Naive thymus-derived CD4-positive, alpha-beta T cell (primary cell): Measurements from ENCODE around the gene NXPE4. TPM values are rescaled to one million over a fixed set of nuclear protein-coding genes. Genes with fewer than 3 reads are reported as not detected.

Experiments used
- ATAC-seq: fragments of 150-1000 bp; cut with Tn5 transposase; 2 replicates; pipeline ENCODE4 v1.10.0; 2021; ENCODE audit warnings: mild to moderate bottlenecking, moderate library complexity
- CTCF ChIA-PET: fragments of 350-600 bp; sonication (Branson Sonifier 250); formaldehyde crosslinking; loops from one replicate; lab custom pipeline; 2021; ENCODE audit warnings: antibody characterized with exemption; lab: Charles Lee
- POLR2A ChIA-PET: fragments of 350-600 bp; sonication (Branson Sonifier 250); formaldehyde crosslinking; loops from one replicate; lab custom pipeline; 2021; ENCODE audit warnings: antibody characterized with exemption, inconsistent platforms; lab: Charles Lee
- DNase-seq, 9 donors: peaks; one replicate each; pipeline versions ENCODE4 v3.0.0 to v3.0.0-alpha.2; 2020 to 2022; ENCODE audit warnings: mixed read lengths in 1 of 9
- H3K27ac ChIP-seq: one replicate; pipeline ENCODE4 v1.7.0; 2013; ENCODE audit warnings: mild to moderate bottlenecking, low read depth, low read length, moderate library complexity
- H3K27me3 ChIP-seq, 2 donors: one replicate each; pipeline ENCODE4 v1.7.0; 2013; ENCODE audit warnings: low read length in 2 of 2, mild to moderate bottlenecking in 2 of 2, moderate library complexity in 2 of 2; ENCODE audit not compliant: control insufficient read depth in 2 of 2, insufficient read depth in 2 of 2
- H3K36me3 ChIP-seq, 3 experiments: 1 replicate in 2 of 3; 2 replicates in 1 of 3; pipeline ENCODE4 v1.7.0; 2013; ENCODE audit warnings: low read length in 3 of 3, mild to moderate bottlenecking in 3 of 3, moderate library complexity in 1 of 3; ENCODE audit not compliant: insufficient read depth in 3 of 3, control insufficient read depth in 2 of 3
- H3K4me1 ChIP-seq, 2 donors: one replicate each; pipeline ENCODE4 v1.7.0; 2013; ENCODE audit warnings: low read length in 2 of 2, mild to moderate bottlenecking in 2 of 2, moderate library complexity in 1 of 2; ENCODE audit not compliant: control insufficient read depth in 2 of 2, insufficient read depth in 2 of 2
- H3K4me3 ChIP-seq: 2 replicates; pipeline ENCODE4 v1.7.0; 2013; ENCODE audit warnings: mild to moderate bottlenecking, low read length
- H3K9me3 ChIP-seq, 3 experiments: 1 replicate in 2 of 3; 2 replicates in 1 of 3; pipeline ENCODE4 v1.7.0; 2013; ENCODE audit warnings: low read length in 3 of 3; ENCODE audit not compliant: control insufficient read depth in 2 of 3
- H3K27ac Mint-ChIP-seq, 9 donors: one replicate each; pipeline ENCODE4 v1.8.0; 2020 to 2022; ENCODE audit warnings: mixed read lengths in 9 of 9, mild to moderate bottlenecking in 8 of 9, moderate library complexity in 5 of 9, inconsistent platforms in 2 of 9
- H3K27me3 Mint-ChIP-seq, 5 donors: one replicate each; pipeline ENCODE4 v1.8.0; 2021 to 2022; ENCODE audit warnings: mixed read lengths in 5 of 5, mild to moderate bottlenecking in 1 of 5
- H3K36me3 Mint-ChIP-seq, 5 donors: one replicate each; pipeline ENCODE4 v1.8.0; 2020 to 2022; ENCODE audit warnings: mixed read lengths in 5 of 5, mild to moderate bottlenecking in 3 of 5, inconsistent platforms in 1 of 5
- H3K4me1 Mint-ChIP-seq, 7 donors: one replicate each; pipeline ENCODE4 v1.8.0; 2020 to 2022; ENCODE audit warnings: mixed read lengths in 7 of 7, mild to moderate bottlenecking in 3 of 7, inconsistent platforms in 1 of 7
- H3K4me3 Mint-ChIP-seq, 10 donors: one replicate each; pipeline ENCODE4 v1.8.0; 2020 to 2022; ENCODE audit warnings: mild to moderate bottlenecking in 10 of 10, mixed read lengths in 10 of 10, moderate library complexity in 6 of 10, inconsistent platforms in 2 of 10
- H3K9me3 Mint-ChIP-seq, 11 donors: one replicate each; pipeline ENCODE4 v1.8.0; 2020 to 2022; ENCODE audit warnings: mixed read lengths in 11 of 11, mild to moderate bottlenecking in 4 of 11, inconsistent platforms in 1 of 11, moderate library complexity in 1 of 11
- intact Hi-C, 2 donors: fragments of 100-400 bp; cut with micrococcal nuclease; formaldehyde crosslinking; loops; one replicate each; pipeline ENCODE4 v1.15.1; 2023
- polyA plus RNA-seq, 2 donors: library from polyadenylated mRNA; unstranded; fragments of 300-500 nt; fragmentation: Illumina TruSeq; gene quantifications; one replicate each; pipeline ENCODE4 v1.2.3, GENCODE V29; 2021
- total RNA-seq, 6 experiments: library from RNA in 5 of 6; stranded (reverse) in 5 of 6; gene quantifications; 1 replicate in 5 of 6; 2 replicates in 1 of 6; pipeline ENCODE4 v1.2.3 and lab custom pipeline; 2021 to 2026

NXPE4 gene
- total and polyA plus RNA-seq, 7 experiments from 2014 or later = not detected

DNA sequence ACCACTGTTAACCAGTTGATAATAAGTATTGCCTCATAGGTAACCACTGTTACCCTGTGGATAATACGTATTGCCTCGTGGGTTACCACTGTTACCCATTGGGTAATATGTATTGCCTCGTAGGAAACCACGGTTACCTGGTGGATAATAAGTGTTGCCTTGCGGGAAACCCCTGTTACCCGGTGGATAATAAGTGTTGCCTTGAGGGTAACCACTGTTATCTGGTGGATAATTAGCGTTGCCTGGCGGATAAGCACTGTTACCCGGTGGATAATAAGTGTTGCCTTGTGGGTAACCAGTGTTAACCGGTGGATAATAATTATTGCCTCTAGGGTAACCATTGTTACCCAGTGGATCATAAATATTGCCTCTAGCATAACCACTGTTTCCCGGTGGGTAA lies 27.3 kb upstream of the NXPE4 start:
- ChIA-PET CTCF (no interaction called here), POLR2A (no interaction called here)
- intact Hi-C loops = no loop called here
- Histone ChIP-seq H3K4me3 (no peak overlapping the region), H3K9me3 (no peaks in the 10 kb centered on the region), H3K4me1 (no peaks in the 10 kb centered on the region), H3K36me3 (no peaks in the 10 kb centered on the region), H3K27me3 (no peaks in the 10 kb centered on the region), H3K27ac (no peak overlapping the region)
- Mint-ChIP-seq H3K4me3 (no peak overlapping the region), H3K27ac (no peak overlapping the region), H3K27me3 (peaks cover 0 to 6% (median 0%) of the 10 kb centered on the region in 5 donors), H3K36me3 (peaks cover 0 to 1% (median 0%) of the 10 kb centered on the region in 5 donors), H3K4me1 (no peaks in the 10 kb centered on the region), H3K9me3 (peaks cover 0 to 11% (median 0%) of the 10 kb centered on the region in 11 donors)
- ATAC-seq (no peak), DNase-seq (no peak)

- Mint-ChIP-seq H3K27me3 (peaks cover 0 to 6% (median 0%) of the 10 kb centered on the region in 5 donors), H3K9me3 (peaks cover 0 to 11% (median 0%) of the 10 kb centered on the region in 11 donors), H3K4me1 (no peaks in the 10 kb centered on the region), H3K27ac (no peak overlapping the region), H3K4me3 (no peak overlapping the region), H3K36me3 (peaks cover 0 to 1% (median 0%) of the 10 kb centered on the region in 5 donors)
- Histone ChIP-seq H3K27me3 (no peaks in the 10 kb centered on the region), H3K4me3 (no peak overlapping the region), H3K36me3 (no peaks in the 10 kb centered on the region), H3K27ac (no peak overlapping the region), H3K4me1 (no peaks in the 10 kb centered on the region), H3K9me3 (peaks cover 0 to under 1% (median 0%) of the 10 kb centered on the region in 3 experiments)
- intact Hi-C loops = no loop called here
- no peak for ATAC-seq
- ChIA-PET CTCF (no interaction called here), POLR2A (no interaction called here)
- no peak for DNase-seq
Measured at GRCh38 chr11:114621950-114622809, 26.6 kb upstream of the NXPE4 start.

DNA sequence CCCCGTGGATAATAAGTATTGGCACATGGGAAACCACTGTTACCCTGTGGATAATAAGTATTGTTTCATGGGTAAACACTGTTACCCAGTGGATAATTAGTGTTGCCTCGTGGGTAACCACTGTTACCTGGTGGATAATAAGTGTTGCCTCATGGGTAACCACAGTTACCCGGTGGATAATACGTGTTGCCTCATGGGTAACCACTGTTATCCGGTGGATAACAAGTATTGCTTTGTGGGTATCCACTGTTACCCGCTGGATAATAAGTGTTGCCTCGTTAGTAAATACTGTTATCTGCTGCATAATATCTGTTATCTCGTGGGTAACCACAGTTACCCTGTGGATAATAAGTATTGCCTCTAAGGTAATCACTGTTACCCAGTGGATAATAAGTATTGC lies 25.5 kb upstream of the NXPE4 start:
- CTCF ChIA-PET = no interaction called here

GRCh38 chr11:114619659-114620173 lies 24.1 kb upstream of the NXPE4 start:
- ChIA-PET POLR2A (no interaction called here), CTCF (no interaction called here)
- Histone ChIP-seq H3K27ac (no peak overlapping the region), H3K36me3 (no peaks in the 10 kb centered on the region), H3K27me3 (no peaks in the 10 kb centered on the region), H3K4me3 (no peak overlapping the region), H3K4me1 (no peaks in the 10 kb centered on the region), H3K9me3 (peaks cover 0 to 2% (median 0%) of the 10 kb centered on the region in 3 experiments)
- DNase-seq = no peak
- ATAC-seq = no peak
- peaks cover 0 to 1% (median 0%) of the 10 kb centered on the region in 5 donors for H3K36me3 Mint-ChIP-seq
- peaks cover 0 to 18% (median 0%) of the 10 kb centered on the region in 11 donors for H3K9me3 Mint-ChIP-seq
- H3K27me3 Mint-ChIP-seq = no peaks in the 10 kb centered on the region
- no peak overlapping the region for H3K4me3 Mint-ChIP-seq
- intact Hi-C loops = no loop called here
- H3K27ac Mint-ChIP-seq = no peak overlapping the region
- H3K4me1 Mint-ChIP-seq = no peaks in the 10 kb centered on the region

More for the DNA sequence above, 25.5 kb upstream of the NXPE4 start:
- no peak overlapping the region for H3K4me3 ChIP-seq
- no peaks in the 10 kb centered on the region for H3K27me3 ChIP-seq
- no peak overlapping the region for H3K4me3 Mint-ChIP-seq
- DNase-seq (no peak), ATAC-seq (no peak)
- no peaks in the 10 kb centered on the region for H3K4me1 ChIP-seq
- intact Hi-C loops = no loop called here
- H3K9me3 Mint-ChIP-seq = peaks cover 0 to 11% (median 0%) of the 10 kb centered on the region in 11 donors
- H3K36me3 Mint-ChIP-seq = peaks cover 0 to 1% (median 0%) of the 10 kb centered on the region in 5 donors
- H3K36me3 ChIP-seq = no peaks in the 10 kb centered on the region
- no peak overlapping the region for H3K27ac Mint-ChIP-seq
- no peak overlapping the region for H3K27ac ChIP-seq
- POLR2A ChIA-PET = no interaction called here
- no peaks in the 10 kb centered on the region for H3K27me3 Mint-ChIP-seq
- H3K9me3 ChIP-seq = peaks cover 0 to 2% (median 0%) of the 10 kb centered on the region in 3 experiments
- H3K4me1 Mint-ChIP-seq = no peaks in the 10 kb centered on the region

DNA sequence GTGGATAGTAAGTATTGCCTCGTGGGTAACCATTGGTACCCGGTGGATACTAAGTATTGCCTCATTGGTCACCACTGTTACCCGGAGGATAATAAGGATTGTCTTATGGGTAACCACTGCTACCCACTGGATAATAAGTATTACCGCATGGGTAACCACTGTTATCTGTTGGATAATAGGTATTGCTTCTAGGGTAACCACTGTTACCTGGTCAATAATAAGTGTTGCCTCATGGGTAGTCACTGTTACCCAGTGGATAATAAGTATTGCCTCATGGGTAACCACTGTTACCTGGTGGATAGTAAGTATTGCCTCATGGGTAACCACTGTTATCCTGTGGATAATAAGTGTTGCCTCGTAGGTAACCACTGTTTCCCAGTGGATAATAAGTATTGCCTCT lies 22.6 kb upstream of the NXPE4 start:
- no peak overlapping the region for H3K4me3 Mint-ChIP-seq

DNA sequence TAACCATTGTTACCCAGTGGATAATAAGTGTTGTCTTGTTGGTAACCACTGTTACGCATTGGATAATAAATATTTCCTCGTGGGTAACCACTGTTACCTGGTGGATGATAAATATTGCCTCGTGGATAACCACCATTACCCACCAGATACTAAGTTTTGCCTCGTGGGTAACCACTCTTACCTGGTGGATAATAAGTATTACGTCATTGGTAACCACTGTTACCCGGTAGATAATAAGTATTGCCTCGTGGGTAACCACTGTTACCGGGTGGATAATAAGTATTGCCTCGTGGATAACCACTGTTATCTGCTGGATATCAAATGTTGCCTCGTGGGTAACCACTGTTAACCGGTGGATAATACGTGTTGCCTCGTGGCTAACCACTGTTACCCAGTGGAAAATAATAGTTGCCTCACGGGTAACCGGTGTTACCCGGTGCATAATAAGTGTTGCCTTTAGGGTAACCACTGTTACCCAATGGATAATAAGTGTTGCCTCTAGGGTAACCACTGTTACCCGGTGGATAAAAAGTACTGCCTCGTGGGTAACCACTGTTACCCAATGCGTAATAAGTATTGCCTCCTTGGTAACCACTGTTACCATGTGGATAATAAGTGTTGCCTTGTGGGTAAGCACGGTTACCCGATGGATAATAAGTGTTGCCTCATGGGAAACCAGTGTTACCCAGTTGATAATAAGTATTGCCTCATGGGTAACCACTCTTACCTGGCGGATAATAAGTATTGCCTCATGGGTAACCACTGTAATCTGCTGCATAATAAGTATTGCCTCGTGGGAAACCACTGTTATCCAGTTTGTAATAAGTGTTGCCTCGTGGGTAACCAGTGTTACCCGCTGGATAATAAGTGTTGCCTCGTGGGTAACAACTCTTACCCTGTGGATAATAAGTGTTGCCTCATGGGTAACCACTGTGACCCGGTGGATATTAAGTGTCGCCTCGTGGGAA lies 21.9 kb upstream of the NXPE4 start:
- H3K9me3 Mint-ChIP-seq = peaks cover 0 to 18% (median 0%) of the 10 kb centered on the region in 11 donors

More for the DNA sequence above, 22.6 kb upstream of the NXPE4 start:
- H3K36me3 Mint-ChIP-seq = peaks cover 0 to 1% (median 0%) of the 10 kb centered on the region in 5 donors
- H3K27me3 Mint-ChIP-seq = no peaks in the 10 kb centered on the region
- no peaks in the 10 kb centered on the region for H3K27me3 ChIP-seq
- no peaks in the 10 kb centered on the region for H3K4me1 Mint-ChIP-seq
- peaks cover 0 to 2% (median 0%) of the 10 kb centered on the region in 3 experiments for H3K9me3 ChIP-seq
- no peaks in the 10 kb centered on the region for H3K4me1 ChIP-seq
- DNase-seq (no peak), ATAC-seq (no peak)
- no peak overlapping the region for H3K27ac ChIP-seq
- intact Hi-C loops = no loop called here
- peaks cover 0 to 18% (median 0%) of the 10 kb centered on the region in 11 donors for H3K9me3 Mint-ChIP-seq
- no peak overlapping the region for H3K27ac Mint-ChIP-seq
- CTCF ChIA-PET = no interaction called here
- no peaks in the 10 kb centered on the region for H3K36me3 ChIP-seq
- no peak overlapping the region for H3K4me3 ChIP-seq
- POLR2A ChIA-PET = no interaction called here

More for the DNA sequence above, 21.9 kb upstream of the NXPE4 start:
- ChIA-PET POLR2A (no interaction called here), CTCF (no interaction called here)
- intact Hi-C loops = no loop called here
- ATAC-seq = no peak
- Histone ChIP-seq H3K4me1 (no peaks in the 10 kb centered on the region), H3K36me3 (no peaks in the 10 kb centered on the region), H3K4me3 (no peak overlapping the region), H3K27me3 (no peaks in the 10 kb centered on the region), H3K27ac (no peak overlapping the region), H3K9me3 (peaks cover 0 to 2% (median 0%) of the 10 kb centered on the region in 3 experiments)
- H3K4me1 Mint-ChIP-seq = no peaks in the 10 kb centered on the region
- peaks cover 0 to 1% (median 0%) of the 10 kb centered on the region in 5 donors for H3K36me3 Mint-ChIP-seq
- H3K4me3 Mint-ChIP-seq = no peak overlapping the region
- DNase-seq = no peak
- H3K27me3 Mint-ChIP-seq = no peaks in the 10 kb centered on the region
- H3K27ac Mint-ChIP-seq = no peak overlapping the region
